Panc1 (cell line): ENCODE measurements around the gene R3HDM2. TPM values are rescaled to one million over a fixed set of nuclear protein-coding genes. Genes with fewer than 3 reads are reported as not detected.

Experiments
- ATAC-seq: fragments of 200-7000 bp; cut with Tn5 transposase; 2 replicates; pipeline ENCODE4 v1.9.1; 2020; ENCODE audit warnings: mild to moderate bottlenecking, moderate library complexity
- BruUV-seq: library from RNA; stranded (reverse); fragments of 400-500 nt; replicated peaks from 2 replicates; lab custom pipeline; 2021; lab: Mats Ljungman, UMichigan
- CTCF ChIA-PET: fragments of 300-600 bp; sonication (Branson Sonifier 250); formaldehyde crosslinking; loops from one replicate; lab custom pipeline; 2022; ENCODE audit warnings: antibody characterized with exemption; lab: Charles Lee
- POLR2A ChIA-PET: fragments of 300-600 bp; sonication (Branson Sonifier 250); formaldehyde crosslinking; loops from one replicate; lab custom pipeline; 2022; ENCODE audit warnings: antibody characterized with exemption; lab: Charles Lee
- DNase-seq: peaks from one replicate; pipeline ENCODE4 v3.0.0-alpha.2; 2010; ENCODE audit warnings: low read depth, low spot score
- H3K27ac ChIP-seq: 2 replicates; pipeline ENCODE4 v1.5.1; 2011; ENCODE audit warnings: mild to moderate bottlenecking, low read length, inconsistent platforms
- H3K27me3 ChIP-seq: fragments of 200-500 bp; sonication (Bioruptor generic); 2 replicates; pipeline ENCODE4 v1.6.0; 2014; ENCODE audit warnings: low read length, inconsistent platforms; ENCODE audit not compliant: control insufficient read depth, insufficient read depth
- H3K36me3 ChIP-seq: fragments of 200-500 bp; sonication (Bioruptor generic); 2 replicates; pipeline ENCODE4 v1.5.1; 2014; ENCODE audit warnings: inconsistent platforms, mild to moderate bottlenecking, low read length, moderate library complexity; ENCODE audit not compliant: control insufficient read depth, insufficient read depth
- H3K4me1 ChIP-seq: 2 replicates; pipeline ENCODE4 v1.5.1; 2011; ENCODE audit warnings: inconsistent platforms, mild to moderate bottlenecking, low read length, moderate library complexity; ENCODE audit not compliant: control insufficient read depth, insufficient read depth
- H3K4me3 ChIP-seq, 2 experiments: 2 replicates each; pipeline ENCODE4 v1.5.1; 2011 to 2012; ENCODE audit warnings: low read depth in 2 of 2, low read length in 2 of 2, mild to moderate bottlenecking in 2 of 2, inconsistent platforms in 1 of 2, moderate library complexity in 1 of 2
- H3K9me3 ChIP-seq: fragments of 200-500 bp; sonication (Bioruptor generic); 2 replicates; pipeline ENCODE4 v1.5.1; 2014; ENCODE audit warnings: low read depth, mild to moderate bottlenecking, inconsistent platforms, low read length, moderate library complexity; ENCODE audit not compliant: control insufficient read depth, insufficient read depth
- CTCF ChIP-seq: fragments of 450-650 bp; IDR thresholded peaks from 2 replicates; pipeline ENCODE4 v1.5.1; 2017; ENCODE audit warnings: mild to moderate bottlenecking
- POLR2AphosphoS5 ChIP-seq: IDR thresholded peaks from 2 replicates; pipeline ENCODE4 v1.6.1; 2012; ENCODE audit warnings: mild to moderate bottlenecking, low read depth, low read length, moderate library complexity
- REST ChIP-seq, 2 experiments: IDR thresholded peaks; 2 replicates each; pipeline ENCODE4 v1.6.1; 2011 to 2012; ENCODE audit warnings: low read depth in 2 of 2, control low read depth in 1 of 2, low read length in 1 of 2, mild to moderate bottlenecking in 1 of 2, moderate library complexity in 1 of 2; ENCODE audit not compliant: insufficient read depth in 1 of 2
- SIN3A ChIP-seq: IDR thresholded peaks from 2 replicates; pipeline ENCODE4 v1.6.1; 2012; ENCODE audit warnings: low read depth, mild to moderate bottlenecking, low read length, moderate library complexity, borderline replicate concordance; ENCODE audit not compliant: insufficient read depth
- TCF7L2 ChIP-seq: IDR thresholded peaks from 2 replicates; pipeline ENCODE4 v1.6.1; 2011; ENCODE audit warnings: mild to moderate bottlenecking, low read depth, low read length, inconsistent platforms
- in situ Hi-C: cut with HindIII; loops from 2 replicates; pipeline ENCODE4 v1.10.0; 2016; ENCODE audit warnings: low sequenced_read_pairs, low pct_unique_long_range_greater_than_20kb
- intact Hi-C: fragments of 100-400 bp; cut with micrococcal nuclease; formaldehyde crosslinking; loops from one replicate; pipeline ENCODE4 v1.10.0; 2022; ENCODE audit not compliant: unreplicated experiment
- total RNA-seq: library from RNA; stranded (reverse); gene quantifications from one replicate; pipeline ENCODE4 v1.2.1, GENCODE V29; 2021; ENCODE audit not compliant: unreplicated experiment

The R3HDM2 gene
- total RNA-seq, 1 experiment from 2014 or later = 56.5 TPM

GRCh38 chr12:57216921-57217879 lies 213.6 kb downstream of the R3HDM2 start:
- ChIA-PET POLR2A (no interaction called here), CTCF (interaction anchor here (0.7 to 0.9 kb wide), 2 partner anchors 19 to 26 kb away, joined by 3 read pairs; a partner anchor contains a TSS)
- Histone ChIP-seq H3K4me3 (peak overlapping the region; percentile 44 to 53), H3K9me3 (no peaks in the 10 kb centered on the region), H3K27me3 (peaks cover 10% of the 10 kb centered on the region), H3K4me1 (peaks cover 20% of the 10 kb centered on the region), H3K27ac (no peak overlapping the region), H3K36me3 (no peaks in the 10 kb centered on the region; the same call in 1 of the 2 replicates)
- no peak for DNase-seq
- in situ Hi-C loops = no loop called here
- BruUV-seq = no TSS peak
- ATAC-seq = peak; percentile 12
- TF ChIP-seq POLR2AphosphoS5 (no peak), TCF7L2 (no peak), CTCF (no peak), REST (IDR thresholded peaks at IDR 0.05; ENCODE audit: insufficient read depth in 1 of 2, low read depth in 2 of 2, low read length in 1 of 2) (no peak)
- intact Hi-C loops = no loop called here

- no peak for DNase-seq
- BruUV-seq = no TSS peak
- Histone ChIP-seq H3K36me3 (no peaks in the 10 kb centered on the region; the same call in 1 of the 2 replicates), H3K9me3 (no peaks in the 10 kb centered on the region), H3K4me1 (peaks cover 20% of the 10 kb centered on the region), H3K27me3 (peaks cover 10% of the 10 kb centered on the region), H3K27ac (no peak within 1 kb of the TSS), H3K4me3 (peak within 1 kb of the TSS; percentile 44 to 53)
- intact Hi-C loops = no loop called here
- ChIA-PET POLR2A (no interaction called here), CTCF (no interaction called here)
- ATAC-seq = peak; percentile 17
- in situ Hi-C loops = no loop called here
- TF ChIP-seq REST (IDR thresholded peaks at IDR 0.05; ENCODE audit: insufficient read depth in 1 of 2, low read depth in 2 of 2, low read length in 1 of 2) = no peak
- TF ChIP-seq POLR2AphosphoS5 = no peak
- no peak for TF ChIP-seq SIN3A
- TF ChIP-seq TCF7L2 = no peak
- no peak; the same call in 1 of the 2 replicates for TF ChIP-seq CTCF
Measured at GRCh38 chr12:57216014-57216911, 214.6 kb downstream of the R3HDM2 start, which contains the start of gene NXPH4. Gene NXPH4 (plus strand): TSS chr12:57216794. CDS start chr12:57216970, 176 bp downstream.
